GM12892 (cell line): Measurements from ENCODE around the gene MICOS13. TPM values are rescaled to one million over a fixed set of nuclear protein-coding genes. Genes with fewer than 3 reads are reported as not detected.
A peak's percentile ranks its signal among the peaks of the same experiment; 100 is the strongest.

Experiments
- DNase-seq: peaks from one replicate; pipeline ENCODE4 v3.0.0; 2011; ENCODE audit not compliant: insufficient read length
- FAIRE-seq: peaks from 2 replicates; lab custom pipeline; 2011; peaks lifted over from hg19 to GRCh38; lab: Jason Lieb, UNC
- POLR2A ChIP-seq: IDR thresholded peaks from 2 replicates; pipeline ENCODE4 v1.6.1; 2011; ENCODE audit warnings: low read depth, low read length, control low read depth
- POLR2AphosphoS5 ChIP-seq: IDR thresholded peaks from 2 replicates; pipeline ENCODE4 v1.6.1; 2011; ENCODE audit warnings: low read depth, low read length, control low read depth
- TAF1 ChIP-seq: IDR thresholded peaks from 2 replicates; pipeline ENCODE4 v1.6.1; 2011; ENCODE audit warnings: low read depth, mild to moderate bottlenecking, control low read depth, low read length, borderline replicate concordance
- polyA plus RNA-seq: library from polyadenylated mRNA; unstranded; fragments of >200 nt; gene quantifications from one replicate; pipeline ENCODE4 v1.2.1, GENCODE V29; 2012; ENCODE audit warnings: missing spikeins, inconsistent platforms; ENCODE audit not compliant: missing spikeins

The MICOS13 gene
- polyA plus RNA-seq: 37.6 TPM

DNA sequence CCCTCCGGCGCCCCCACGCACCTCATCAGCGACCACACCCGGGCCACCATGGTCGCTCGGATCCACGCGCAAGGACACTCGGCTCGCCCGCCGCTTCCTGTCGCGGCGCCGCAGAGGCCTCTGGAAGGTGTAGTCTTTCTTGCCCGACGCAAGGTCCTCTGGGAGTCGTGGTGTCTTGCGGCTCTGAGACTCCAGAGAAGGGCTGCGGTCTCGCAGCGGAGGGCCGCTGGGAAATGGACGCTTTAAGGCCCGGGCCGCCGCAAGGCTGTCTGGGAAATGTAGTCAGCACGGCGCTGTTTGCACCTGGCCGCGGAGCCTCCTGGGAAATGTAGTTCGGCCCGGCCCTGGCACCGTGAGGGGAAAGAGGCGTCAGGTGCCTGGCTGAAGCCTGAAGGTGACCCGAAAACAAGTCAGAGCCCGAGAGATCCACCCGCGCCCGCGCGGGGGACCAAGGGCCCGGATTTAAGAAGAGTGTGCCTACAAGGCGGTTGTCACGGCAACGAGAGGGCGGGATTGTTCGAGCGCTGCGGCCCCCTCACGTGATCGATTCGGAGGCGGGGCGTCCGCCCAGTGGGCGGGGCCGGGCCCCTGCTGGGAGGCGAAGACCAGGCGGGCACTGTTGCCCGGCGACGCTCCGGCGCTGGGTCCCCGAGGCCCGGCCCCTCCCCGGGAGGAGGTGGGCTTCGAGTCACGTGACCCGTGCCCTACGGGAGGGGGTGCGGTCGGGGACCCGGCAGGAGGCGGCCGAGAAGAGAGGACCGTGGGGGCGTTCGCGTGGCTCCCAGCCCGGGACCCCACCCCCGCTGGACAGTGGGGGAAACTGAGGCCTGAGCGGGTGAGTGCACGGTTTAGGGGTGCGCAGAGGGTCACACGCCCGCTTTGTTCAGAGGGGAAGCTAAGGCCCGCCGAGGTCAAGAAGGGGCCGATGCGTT, at the start of gene MICOS13, which contains the start of gene HSD11B1L:
Gene MICOS13 (minus strand): TSS at position 80 of the 932 bp plus-strand sequence. CDS start 30 bp downstream, at position 50.
Gene HSD11B1L (plus strand): TSS at position 591 of the 932 bp plus-strand sequence. CDS start 3,806 bp downstream, outside the sequence.
- DNase-seq: peak; percentile 98
- peak; percentile 85 for TF ChIP-seq POLR2A
- TF ChIP-seq TAF1: 0 out of 2 replicates have a peak, but pooled peaks have one; percentile 46
- peak; percentile 64 for TF ChIP-seq POLR2AphosphoS5
- peak; percentile 99 for FAIRE-seq

DNA sequence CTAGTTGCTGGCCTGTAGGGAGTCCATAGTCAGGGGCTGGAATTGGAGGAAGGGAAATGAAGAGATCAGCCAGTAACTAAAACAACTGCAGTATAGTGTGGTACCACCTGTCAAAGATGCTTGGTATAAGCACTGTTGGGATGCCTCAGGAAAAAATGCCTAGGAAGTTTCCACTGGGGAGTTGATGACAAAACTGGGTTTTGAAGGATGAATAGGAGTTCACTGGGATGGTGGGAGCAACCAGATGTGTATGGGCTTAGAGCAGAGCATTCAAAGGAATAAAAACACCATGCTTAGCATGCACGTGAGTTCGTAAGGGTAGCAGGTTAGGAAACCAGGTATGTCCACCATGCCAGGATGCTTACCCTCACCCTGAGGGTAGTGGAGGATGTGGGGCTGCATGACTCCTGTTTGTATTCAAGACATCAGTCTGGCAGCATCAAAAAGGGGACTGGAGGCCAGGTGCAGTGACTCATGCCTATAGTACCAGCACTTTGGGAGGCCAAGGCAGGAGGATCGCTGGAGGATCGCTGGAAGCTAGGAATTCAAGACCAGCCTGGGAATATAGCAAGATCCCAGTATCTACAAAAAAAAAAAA, 47.2 kb upstream of the MICOS13 start:
- no peak for TF ChIP-seq POLR2A
- no peak for TF ChIP-seq POLR2AphosphoS5
- no peak for TF ChIP-seq TAF1
- DNase-seq (no peak), FAIRE-seq (no peak)

GRCh38 chr19:5719961-5720790, 39.9 kb upstream of the MICOS13 start, which contains the start of the genes CATSPERD and LONP1:
CATSPERD (plus strand) TSS chr19:5720637; CDS start chr19:5720738, 101 bp downstream.
LONP1 (minus strand) TSS chr19:5720146; CDS start chr19:5720132, 14 bp downstream.
- FAIRE-seq: peak; percentile 98

GRCh38 chr19:5719274-5719960, 39.1 kb upstream of the MICOS13 start:
- FAIRE-seq: no peak
- TF ChIP-seq POLR2AphosphoS5 (no peak), TAF1 (0 out of 2 replicates have a peak, but pooled peaks have one; percentile 27)
- no peak for DNase-seq

More at GRCh38 chr19:5719961-5720790, 39.9 kb upstream of the MICOS13 start, which contains the start of the genes CATSPERD and LONP1:
- DNase-seq: peak; percentile 97
- TF ChIP-seq POLR2AphosphoS5 (peak; percentile 82), TAF1 (peak; percentile 78; the same call in 1 of the 2 replicates), POLR2A (peak; percentile 90)

DNA sequence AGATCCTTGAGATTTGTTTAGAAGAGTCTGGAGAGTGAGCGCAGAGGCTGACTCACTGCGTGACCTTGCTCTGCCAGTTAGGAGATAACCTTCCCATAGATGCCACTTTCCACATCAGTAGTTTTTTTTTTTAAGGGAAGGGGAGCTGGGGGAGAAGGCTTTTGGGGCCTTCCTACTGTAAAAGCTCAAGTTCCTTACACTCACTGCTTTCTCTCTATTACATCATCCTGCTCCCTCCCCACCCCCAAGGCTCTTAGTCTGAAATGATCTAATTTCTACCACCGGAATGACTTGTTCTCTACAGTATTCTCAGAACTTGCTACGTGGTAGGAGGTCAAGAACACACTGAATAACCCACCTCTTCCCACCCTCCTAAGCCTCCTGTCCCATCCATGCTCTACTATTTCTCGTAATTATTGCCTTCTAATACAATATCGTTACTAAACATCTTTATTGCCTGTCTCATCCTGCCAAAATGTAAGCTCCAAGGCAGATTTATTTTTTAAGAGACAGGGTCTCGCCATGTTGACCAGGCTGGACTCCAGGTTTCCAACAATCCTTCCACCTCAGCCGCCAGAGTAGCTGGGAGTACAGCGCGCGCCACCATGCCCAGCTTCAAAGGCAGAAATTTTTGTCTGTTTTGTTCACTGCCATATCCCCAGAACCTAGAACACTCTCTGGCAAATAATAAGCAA, 38.4 kb upstream of the MICOS13 start:
- peak; percentile 29 for DNase-seq
- FAIRE-seq: no peak
- no peak for TF ChIP-seq TAF1
- 0 out of 2 replicates have a peak, but pooled peaks have one; percentile 66 for TF ChIP-seq POLR2AphosphoS5
- peak; percentile 56; the same call in 1 of the 2 replicates for TF ChIP-seq POLR2A

DNA sequence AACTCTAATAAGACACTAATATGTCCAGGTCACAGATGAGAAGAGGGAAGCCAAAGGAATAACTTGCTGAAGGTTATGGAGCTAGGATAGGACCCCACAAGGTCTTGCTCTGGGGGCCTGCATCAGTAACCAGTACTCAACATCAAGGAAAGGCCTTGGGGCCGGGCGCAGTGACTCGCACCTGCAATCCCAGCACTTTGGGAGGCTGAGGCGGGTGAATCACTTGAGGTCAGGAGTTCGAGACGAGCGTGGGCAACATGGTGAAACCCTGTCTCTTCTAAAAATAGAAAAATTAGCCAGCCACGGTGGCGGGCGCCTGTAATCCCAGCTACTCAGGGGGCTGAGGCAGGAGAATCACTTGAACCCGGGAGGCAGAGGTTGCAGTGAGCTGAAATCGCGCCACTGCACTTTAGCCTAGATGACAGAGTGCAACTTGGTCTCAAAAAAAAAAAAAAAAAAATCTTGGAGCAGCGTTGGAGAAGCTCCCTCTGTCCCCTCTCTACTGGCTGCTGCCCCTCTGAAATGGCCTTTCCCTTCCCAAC, 37.8 kb upstream of the MICOS13 start:
- no peak for FAIRE-seq
- TF ChIP-seq POLR2A: no peak
- no peak for DNase-seq

DNA sequence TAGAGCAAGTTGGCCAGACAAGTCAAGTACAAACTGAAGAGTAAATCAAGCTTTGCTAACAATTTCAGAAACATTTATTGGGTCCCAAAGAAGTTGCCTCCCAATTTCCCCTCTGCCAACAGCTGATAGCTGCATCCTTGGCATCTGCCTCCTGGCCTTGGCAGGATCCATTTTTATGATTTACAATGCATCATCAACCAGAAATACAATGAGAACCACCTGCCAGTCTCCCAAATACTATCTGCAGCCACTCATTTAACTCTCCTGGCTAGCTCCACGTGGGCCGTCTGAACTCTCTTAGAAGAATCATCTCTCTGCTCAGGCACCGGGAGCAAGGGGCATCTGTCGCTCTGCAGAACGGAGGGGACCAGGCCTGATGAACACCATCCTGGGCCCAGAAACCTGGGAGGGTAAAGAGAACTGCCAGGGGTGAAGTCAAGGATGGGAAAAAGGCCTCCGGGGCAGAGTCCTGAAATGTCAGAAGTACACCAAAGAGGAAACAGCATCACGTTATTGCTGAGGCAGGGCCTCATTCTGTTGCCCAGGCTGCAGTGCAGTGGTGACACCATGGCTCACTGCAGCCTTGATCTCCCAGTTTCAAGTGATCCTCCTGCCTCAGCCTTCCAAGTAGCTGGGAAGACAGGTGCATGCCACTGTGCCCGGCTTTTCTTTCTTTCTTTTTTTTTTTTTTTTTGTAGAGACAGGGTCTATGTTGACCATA, 37.1 kb upstream of the MICOS13 start:
- no peak for FAIRE-seq
- TF ChIP-seq POLR2AphosphoS5 (no peak), TAF1 (no peak), POLR2A (no peak)
- no peak for DNase-seq

DNA sequence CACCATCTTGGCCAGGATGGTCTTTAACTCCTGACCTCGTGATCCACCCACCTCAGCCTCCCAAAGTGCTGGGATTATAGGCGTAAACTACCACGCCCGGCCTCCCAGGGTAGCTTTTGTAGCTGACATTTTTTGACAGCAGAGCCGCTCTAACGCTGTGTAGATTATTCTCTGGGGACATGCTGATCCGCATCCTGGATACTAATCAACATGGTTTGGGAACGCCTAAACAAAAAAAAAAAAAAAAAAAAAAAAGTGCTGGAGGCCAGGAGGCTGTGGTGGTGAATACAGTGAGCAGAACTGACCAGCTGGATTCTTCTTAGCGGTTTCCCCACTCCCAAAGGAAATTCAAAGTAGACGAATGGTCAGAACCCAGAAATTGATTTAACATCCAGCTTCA, 34.5 kb upstream of the MICOS13 start:
- no peak for DNase-seq
- TF ChIP-seq POLR2AphosphoS5 (no peak), POLR2A (no peak), TAF1 (no peak)
- FAIRE-seq: no peak

GRCh38 chr19:5713228-5713627, 32.9 kb upstream of the MICOS13 start:
- no peak for TF ChIP-seq POLR2A
- no peak for DNase-seq
- no peak for FAIRE-seq
